ENCODE results near the gene PCDHA8. TPM values are rescaled to one million over a fixed set of nuclear protein-coding genes. Genes with fewer than 3 reads are reported as not detected.
"Not testable (repeated sequence)": the region's sequence is repeated elsewhere in the genome, so short reads cannot be mapped to it uniquely, and the experiment has no call there.

The PCDHA8 gene
- 1.4 and 1.5 TPM in 2 replicates for total RNA-seq (2021)
- Bru-seq, nascent RNA: percentile 47 among the genes with signal in this experiment
- BruChase-seq, experiment 1, labeled RNA remaining after a 2-hour chase: percentile 63 among the genes with signal in this experiment
- BruChase-seq, experiment 2, labeled RNA remaining after a 6-hour chase: percentile 62 among the genes with signal in this experiment
- long read RNA-seq, partial matches to known transcripts: 0 of 1 reads
- long read RNA-seq, other reads (novel, unspliced or antisense): 0 of 1 reads

GRCh38 chr5:140840978-140841962 is at the start of gene PCDHA8:
Gene PCDHA8, plus strand, starts transcription at chr5:140841187. Its CDS starts 135 bp downstream, at chr5:140841322.
- Histone ChIP-seq H3K4me3 (ENCODE audit: low read depth, low read length, poor library complexity, severe bottlenecking) (peak within 1 kb of the TSS; percentile 52), H3K27ac (ENCODE audit: low read depth, low read length, poor library complexity, severe bottlenecking) (no peak within 1 kb of the TSS), H3K27me3 (replicated peaks; ENCODE audit: insufficient read depth, low read depth, low read length, poor library complexity) (no peaks in the 10 kb centered on the region), H3K36me3 (ENCODE audit: insufficient read depth, low read length, poor library complexity, severe bottlenecking) (no peaks in the 10 kb centered on the region), H3K9me3 (ENCODE audit: low read depth, low read length, poor library complexity, severe bottlenecking) (no peaks in the 10 kb centered on the region), H3K4me1 (ENCODE audit: insufficient read depth, low read length, poor library complexity, severe bottlenecking) (no peaks in the 10 kb centered on the region)
- CTCF ChIA-PET: interaction anchor here (0.6 to 1.8 kb wide), 12 partner anchors 10 to 199 kb away, joined by 3 to 13 read pairs (median 4); partner anchors contain the start of genes PCDHA10, PCDHA12, PCDHA13 and PCDHA5
- POLR2A ChIA-PET (ENCODE audit: low non-redundant PET): interaction anchor here (0.6 kb wide), 1 partner anchor 232 kb away, joined by 3 read pairs; no protein-coding TSS in a partner anchor
- peak; percentile 76 for DNase-seq (ENCODE audit: low spot score)
- TF ChIP-seq EZH2 (IDR thresholded peaks at IDR 0.05; ENCODE audit: borderline replicate concordance, low read depth, low read length, poor library complexity, severe bottlenecking) (no peak), CTCF (conservative IDR thresholded peaks at IDR 0.05; ENCODE audit: low read depth, low read length) (peak; percentile 71)
- BruUV-seq (replicated peaks): no TSS peak
- intact Hi-C loops (cut with micrococcal nuclease; ENCODE audit: unreplicated experiment): no loop called here

GRCh38 chr5:140794595-140795258 is 46.3 kb upstream of the PCDHA8 start, which contains the start of gene PCDHA2:
Gene PCDHA2, plus strand, starts transcription at chr5:140794852.
- POLR2A ChIA-PET (ENCODE audit: low non-redundant PET): no interaction called here
- intact Hi-C loops (cut with micrococcal nuclease; ENCODE audit: unreplicated experiment): no loop called here
- peaks cover 16% of the 10 kb centered on the region for H3K9me3 ChIP-seq (ENCODE audit: low read depth, low read length, poor library complexity, severe bottlenecking)
- CTCF ChIA-PET: interaction anchor here (0.6 to 1.1 kb wide), 2 partner anchors 9 to 238 kb away, joined by 3 read pairs; partner anchors contain the start of gene PCDHA1
- H3K27ac ChIP-seq (ENCODE audit: low read depth, low read length, poor library complexity, severe bottlenecking): no peak within 1 kb of the TSS
- no peaks in the 10 kb centered on the region for H3K4me1 ChIP-seq (ENCODE audit: insufficient read depth, low read length, poor library complexity, severe bottlenecking)
- no peaks in the 10 kb centered on the region for H3K36me3 ChIP-seq (ENCODE audit: insufficient read depth, low read length, poor library complexity, severe bottlenecking)
- no peak within 1 kb of the TSS for H3K4me3 ChIP-seq (ENCODE audit: low read depth, low read length, poor library complexity, severe bottlenecking)
- TF ChIP-seq EZH2 (IDR thresholded peaks at IDR 0.05; ENCODE audit: borderline replicate concordance, low read depth, low read length, poor library complexity, severe bottlenecking) (no peak), CTCF (conservative IDR thresholded peaks at IDR 0.05; ENCODE audit: low read depth, low read length) (0 out of 2 replicates have a peak, but pooled peaks have one; percentile 24)
- DNase-seq (ENCODE audit: low spot score): no peak
- no TSS peak for BruUV-seq (replicated peaks)
- peaks cover 8% of the 10 kb centered on the region for H3K27me3 ChIP-seq (replicated peaks; ENCODE audit: insufficient read depth, low read depth, low read length, poor library complexity)

- ChIA-PET CTCF (interaction anchor here (0.6 to 1.1 kb wide), 2 partner anchors 9 to 238 kb away, joined by 3 read pairs; partner anchors contain the start of gene PCDHA1), POLR2A (ENCODE audit: low non-redundant PET) (no interaction called here)
- Histone ChIP-seq H3K36me3 (ENCODE audit: insufficient read depth, low read length, poor library complexity, severe bottlenecking) (no peaks in the 10 kb centered on the region), H3K9me3 (ENCODE audit: low read depth, low read length, poor library complexity, severe bottlenecking) (peaks cover 15% of the 10 kb centered on the region), H3K27ac (ENCODE audit: low read depth, low read length, poor library complexity, severe bottlenecking) (no peak overlapping the region), H3K4me3 (ENCODE audit: low read depth, low read length, poor library complexity, severe bottlenecking) (no peak overlapping the region), H3K4me1 (ENCODE audit: insufficient read depth, low read length, poor library complexity, severe bottlenecking) (no peaks in the 10 kb centered on the region), H3K27me3 (replicated peaks; ENCODE audit: insufficient read depth, low read depth, low read length, poor library complexity) (peaks cover 3% of the 10 kb centered on the region)
- TF ChIP-seq CTCF (conservative IDR thresholded peaks at IDR 0.05; ENCODE audit: low read depth, low read length): peak; percentile 39
- no peak for TF ChIP-seq EZH2 (IDR thresholded peaks at IDR 0.05; ENCODE audit: borderline replicate concordance, low read depth, low read length, poor library complexity, severe bottlenecking)
- DNase-seq (ENCODE audit: low spot score): peak; percentile 27
- BruUV-seq (replicated peaks): no TSS peak
- intact Hi-C loops (cut with micrococcal nuclease; ENCODE audit: unreplicated experiment): no loop called here
These were observed 45.7 kb upstream of the PCDHA8 start for GRCh38 chr5:140795259-140795641.

GRCh38 chr5:140796072-140796717 is 44.8 kb upstream of the PCDHA8 start:
- DNase-seq (ENCODE audit: low spot score); BruUV-seq (replicated peaks); H3K27me3 ChIP-seq (replicated peaks; ENCODE audit: insufficient read depth, low read depth, low read length, poor library complexity); H3K36me3 ChIP-seq (ENCODE audit: insufficient read depth, low read length, poor library complexity, severe bottlenecking); H3K4me1 ChIP-seq (ENCODE audit: insufficient read depth, low read length, poor library complexity, severe bottlenecking); H3K4me3 ChIP-seq (ENCODE audit: low read depth, low read length, poor library complexity, severe bottlenecking); H3K27ac ChIP-seq (ENCODE audit: low read depth, low read length, poor library complexity, severe bottlenecking); intact Hi-C loops (cut with micrococcal nuclease; ENCODE audit: unreplicated experiment); CTCF ChIA-PET; POLR2A ChIA-PET (ENCODE audit: low non-redundant PET): not testable (repeated sequence)
- H3K9me3 ChIP-seq (ENCODE audit: low read depth, low read length, poor library complexity, severe bottlenecking): peaks cover 15% of the 10 kb centered on the region
